WERI-Rb-1 (cell line): Measurements from ENCODE around the gene MINK1.
"Not testable (repeated sequence)": the region's sequence is repeated elsewhere in the genome, so short reads cannot be mapped to it uniquely, and the experiment has no call there.

ENCODE experiments used
- DNase-seq: peaks from one replicate; pipeline ENCODE4 v3.0.0-alpha.2; 2020
- H3K27ac ChIP-seq: fragments of 250-450 bp; sonication (Bioruptor Pico); 2 replicates; pipeline ENCODE4 v1.5.1; 2020; ENCODE audit warnings: mild to moderate bottlenecking, moderate library complexity
- H3K27me3 ChIP-seq: fragments of 250-450 bp; sonication (Bioruptor Pico); 2 replicates; pipeline ENCODE4 v1.5.1; 2021; ENCODE audit warnings: mild to moderate bottlenecking, low read depth, moderate library complexity; ENCODE audit not compliant: insufficient read depth, severe bottlenecking
- H3K36me3 ChIP-seq: fragments of 250-450 bp; sonication (Bioruptor Pico); 2 replicates; pipeline ENCODE4 v1.5.1; 2020; ENCODE audit warnings: mild to moderate bottlenecking, moderate library complexity
- H3K4me3 ChIP-seq: 2 replicates; pipeline ENCODE4 v1.5.1; 2011; ENCODE audit warnings: low read depth, mild to moderate bottlenecking, control low read depth, low read length
- H3K9me3 ChIP-seq: fragments of 250-450 bp; sonication (Bioruptor Pico); 2 replicates; pipeline ENCODE4 v1.5.1; 2021; ENCODE audit warnings: mild to moderate bottlenecking, moderate library complexity; ENCODE audit not compliant: severe bottlenecking
- TF ChIP-seq, protein P1 (sequence below): IDR thresholded peaks from 2 replicates; pipeline ENCODE4 v1.5.1; 2011; ENCODE audit warnings: low read depth, mild to moderate bottlenecking, control low read depth, inconsistent platforms, low read length

MINK1 gene

DNA sequence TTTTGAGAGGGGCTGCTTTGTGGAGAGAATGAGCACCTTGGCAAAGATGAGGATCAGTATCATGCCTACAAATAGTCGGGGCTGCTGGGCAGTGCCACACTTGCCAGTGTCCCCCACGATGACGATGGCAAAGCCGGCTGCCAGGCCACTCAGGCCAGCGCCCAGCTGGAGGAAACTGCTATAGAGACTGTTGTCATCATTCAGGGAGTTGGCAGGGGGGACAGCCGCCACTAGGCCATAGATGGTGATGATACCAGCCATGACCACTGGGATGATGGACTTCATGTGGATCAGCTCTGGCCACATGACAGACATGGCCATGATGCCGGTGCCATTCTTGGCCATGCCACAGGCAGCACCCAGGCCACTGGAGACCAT lies 23.8 kb downstream of the MINK1 start:
- no peak for DNase-seq
- no peaks in the 10 kb centered on the region for H3K27me3 ChIP-seq
- H3K36me3 ChIP-seq = peaks cover 59% of the 10 kb centered on the region
- H3K4me3 ChIP-seq = no peak overlapping the region
- H3K9me3 ChIP-seq = no peaks in the 10 kb centered on the region
- TF ChIP-seq, protein P1, sequence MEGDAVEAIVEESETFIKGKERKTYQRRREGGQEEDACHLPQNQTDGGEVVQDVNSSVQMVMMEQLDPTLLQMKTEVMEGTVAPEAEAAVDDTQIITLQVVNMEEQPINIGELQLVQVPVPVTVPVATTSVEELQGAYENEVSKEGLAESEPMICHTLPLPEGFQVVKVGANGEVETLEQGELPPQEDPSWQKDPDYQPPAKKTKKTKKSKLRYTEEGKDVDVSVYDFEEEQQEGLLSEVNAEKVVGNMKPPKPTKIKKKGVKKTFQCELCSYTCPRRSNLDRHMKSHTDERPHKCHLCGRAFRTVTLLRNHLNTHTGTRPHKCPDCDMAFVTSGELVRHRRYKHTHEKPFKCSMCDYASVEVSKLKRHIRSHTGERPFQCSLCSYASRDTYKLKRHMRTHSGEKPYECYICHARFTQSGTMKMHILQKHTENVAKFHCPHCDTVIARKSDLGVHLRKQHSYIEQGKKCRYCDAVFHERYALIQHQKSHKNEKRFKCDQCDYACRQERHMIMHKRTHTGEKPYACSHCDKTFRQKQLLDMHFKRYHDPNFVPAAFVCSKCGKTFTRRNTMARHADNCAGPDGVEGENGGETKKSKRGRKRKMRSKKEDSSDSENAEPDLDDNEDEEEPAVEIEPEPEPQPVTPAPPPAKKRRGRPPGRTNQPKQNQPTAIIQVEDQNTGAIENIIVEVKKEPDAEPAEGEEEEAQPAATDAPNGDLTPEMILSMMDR = no peak
- peak overlapping the region; percentile 3 for H3K27ac ChIP-seq

DNA sequence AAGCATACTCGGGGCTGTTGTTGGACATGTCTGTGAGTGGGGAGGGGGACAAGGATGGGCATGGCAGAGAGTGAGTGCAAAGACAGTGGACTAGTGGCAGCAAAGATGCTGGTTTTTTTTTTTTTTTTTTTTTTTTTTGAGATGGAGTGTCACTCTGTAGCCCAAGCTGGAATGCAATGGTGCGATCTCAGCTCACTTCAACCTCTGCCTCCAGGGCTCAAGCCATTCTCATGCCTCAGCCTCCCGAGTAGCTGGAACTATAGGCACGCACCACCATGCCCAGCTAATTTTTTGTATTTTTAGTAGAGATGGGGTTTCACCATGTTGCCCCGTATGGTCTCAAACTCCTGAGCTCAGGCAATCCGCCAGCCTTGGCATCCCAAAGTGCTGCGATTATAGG lies 24.2 kb downstream of the MINK1 start:
- H3K9me3 ChIP-seq, DNase-seq, H3K27me3 ChIP-seq, H3K4me3 ChIP-seq: not testable (repeated sequence)
- Histone ChIP-seq H3K27ac (peak overlapping the region; percentile 69), H3K36me3 (peaks cover 57% of the 10 kb centered on the region)

DNA sequence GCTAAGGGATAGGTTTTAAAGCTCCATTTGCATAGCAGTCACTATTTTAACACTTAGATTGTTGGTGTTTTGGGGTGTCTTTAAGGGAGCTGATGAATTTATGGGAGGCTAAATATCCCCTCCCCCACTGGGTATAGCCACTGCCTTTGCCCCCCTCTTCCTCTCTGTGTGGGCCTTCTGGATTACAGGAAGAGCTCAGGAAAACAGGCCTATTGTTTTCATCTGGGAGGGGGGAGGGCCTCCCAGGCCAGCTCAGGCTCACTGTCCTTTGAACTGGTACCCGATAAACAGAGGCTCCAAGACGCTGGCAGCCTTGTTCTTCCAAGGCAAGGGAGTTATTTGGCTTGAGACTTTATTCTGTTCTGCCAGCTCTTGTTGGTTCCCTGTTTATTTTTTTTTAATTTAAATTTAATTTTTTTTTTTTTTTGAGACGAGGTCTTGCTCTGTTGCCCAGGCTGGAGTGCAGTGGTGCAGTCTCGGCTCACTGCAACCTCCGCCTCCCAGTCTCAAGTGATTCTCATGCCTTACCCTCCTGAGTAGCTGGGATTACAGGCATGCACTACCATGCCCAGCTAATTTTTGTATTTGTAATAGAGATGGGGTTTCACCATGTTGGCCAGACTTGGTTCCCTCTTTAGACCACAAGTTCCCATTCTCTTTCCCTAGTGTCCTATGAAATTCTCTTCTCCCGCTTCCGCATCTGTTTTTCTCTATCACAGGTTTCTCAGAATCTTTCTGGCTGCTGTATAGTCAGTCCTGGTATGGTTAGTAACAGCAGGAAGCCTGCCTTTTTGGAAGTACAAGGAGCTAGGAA lies 25.1 kb downstream of the MINK1 start:
- DNase-seq = peak; percentile 58
- TF ChIP-seq, protein P1 = no peak
- H3K4me3 ChIP-seq = no peak overlapping the region
- H3K36me3 ChIP-seq = peaks cover 63% of the 10 kb centered on the region
- H3K9me3 ChIP-seq = no peaks in the 10 kb centered on the region
- peak overlapping the region; percentile 69 for H3K27ac ChIP-seq
- no peaks in the 10 kb centered on the region for H3K27me3 ChIP-seq

DNA sequence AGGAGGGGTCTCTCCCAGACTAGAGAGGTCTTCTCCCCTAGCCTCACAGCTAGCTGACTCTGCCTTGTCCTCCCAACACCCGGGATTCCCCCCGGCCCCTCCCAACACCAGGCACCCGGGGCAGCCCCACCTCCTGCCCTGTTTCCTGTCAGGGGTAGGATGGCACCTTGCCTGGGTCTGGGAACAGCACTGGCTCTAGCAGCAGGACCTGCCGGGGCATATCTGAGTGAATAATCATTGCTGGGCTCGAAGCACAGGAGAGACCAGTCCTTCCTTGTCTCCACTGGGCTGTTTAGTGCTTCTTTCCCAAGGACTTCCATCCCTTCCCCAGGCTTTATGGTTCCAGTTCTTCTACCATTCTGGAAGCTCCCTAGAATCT lies 25.7 kb downstream of the MINK1 start:
- H3K27me3 ChIP-seq = no peaks in the 10 kb centered on the region
- TF ChIP-seq, protein P1 = no peak
- H3K4me3 ChIP-seq = no peak overlapping the region
- peak overlapping the region; percentile 69 for H3K27ac ChIP-seq
- no peak for DNase-seq
- peaks cover 63% of the 10 kb centered on the region for H3K36me3 ChIP-seq
- no peaks in the 10 kb centered on the region for H3K9me3 ChIP-seq

DNA sequence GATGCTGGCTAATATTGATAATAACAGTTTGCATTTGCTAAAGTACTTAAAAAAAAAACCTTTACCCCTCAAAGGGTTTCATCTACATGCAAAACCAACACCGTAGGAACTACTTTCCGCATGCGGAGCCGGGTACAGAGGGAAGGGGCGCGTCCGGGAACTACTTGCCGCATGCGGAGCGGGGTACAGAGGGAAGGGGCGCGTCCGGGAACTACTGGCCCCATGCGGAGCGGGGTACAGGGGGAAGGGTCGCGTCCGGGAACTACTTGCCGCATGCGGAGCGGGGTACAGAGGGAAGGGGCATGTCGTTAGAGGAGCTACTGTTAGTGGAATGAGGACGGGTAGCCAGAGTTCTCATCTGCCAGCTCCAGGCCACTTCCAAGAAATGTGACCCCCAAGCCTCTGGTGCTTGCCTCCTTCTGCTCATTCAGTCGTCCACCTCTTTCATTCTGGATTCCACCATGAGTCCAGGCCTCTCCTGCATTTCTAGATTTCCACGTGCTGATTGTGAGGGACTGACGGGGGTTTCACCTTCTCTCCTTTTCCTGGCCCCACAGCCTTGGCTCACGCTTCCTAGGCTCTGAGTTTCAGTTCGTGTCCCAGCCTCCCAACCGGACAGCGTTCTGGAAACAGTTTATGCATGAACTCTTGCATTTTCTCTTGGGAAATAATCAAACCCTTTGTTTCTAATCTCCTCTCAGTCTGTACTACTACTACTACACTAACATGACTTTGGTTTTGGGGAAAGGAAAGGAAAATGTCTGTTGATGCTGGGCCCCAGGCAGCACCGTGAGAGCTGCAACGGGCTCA lies 26.9 kb downstream of the MINK1 start:
- Histone ChIP-seq H3K27me3 (no peaks in the 10 kb centered on the region), H3K36me3 (peaks cover 62% of the 10 kb centered on the region), H3K27ac (no peak overlapping the region; the same call in none of the 2 replicates), H3K4me3 (no peak overlapping the region), H3K9me3 (no peaks in the 10 kb centered on the region)
- TF ChIP-seq, protein P1 = no peak
- DNase-seq = no peak

DNA sequence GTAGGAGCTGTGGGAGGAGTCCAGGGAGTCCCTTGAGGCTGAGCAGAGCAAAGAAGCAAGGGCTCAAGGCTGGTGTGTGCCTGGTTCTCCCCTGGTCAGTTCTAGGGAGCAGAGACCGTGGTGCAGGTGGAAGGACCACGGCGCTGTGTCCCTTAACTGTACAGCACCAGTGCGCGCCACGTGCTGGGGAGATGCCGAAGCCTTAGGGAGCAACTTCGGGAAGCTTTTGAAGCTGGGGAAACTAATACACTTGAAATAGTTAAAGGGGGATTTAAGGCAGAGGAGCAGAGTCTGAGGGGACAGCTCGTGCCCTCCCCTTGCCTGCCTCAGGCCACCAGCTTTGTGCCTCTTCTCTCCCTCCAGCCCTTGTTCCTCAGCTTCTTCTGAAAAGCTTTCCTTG lies 27.5 kb downstream of the MINK1 start:
- Histone ChIP-seq H3K4me3 (no peak overlapping the region), H3K9me3 (no peaks in the 10 kb centered on the region), H3K36me3 (peaks cover 63% of the 10 kb centered on the region), H3K27me3 (no peaks in the 10 kb centered on the region), H3K27ac (no peak overlapping the region; the same call in 1 of the 2 replicates)
- TF ChIP-seq, protein P1 = no peak
- DNase-seq = no peak
